GM19467 (cell line): ENCODE results near the gene SLC38A10.

ENCODE experiments used
- ATAC-seq: cut with Tn5 transposase; IDR thresholded peaks from one replicate; pipeline ENCODE4 v1.9.1; 2021; ENCODE audit warnings: mild to moderate bottlenecking, moderate library complexity; ENCODE audit not compliant: unreplicated experiment

SLC38A10 gene

DNA sequence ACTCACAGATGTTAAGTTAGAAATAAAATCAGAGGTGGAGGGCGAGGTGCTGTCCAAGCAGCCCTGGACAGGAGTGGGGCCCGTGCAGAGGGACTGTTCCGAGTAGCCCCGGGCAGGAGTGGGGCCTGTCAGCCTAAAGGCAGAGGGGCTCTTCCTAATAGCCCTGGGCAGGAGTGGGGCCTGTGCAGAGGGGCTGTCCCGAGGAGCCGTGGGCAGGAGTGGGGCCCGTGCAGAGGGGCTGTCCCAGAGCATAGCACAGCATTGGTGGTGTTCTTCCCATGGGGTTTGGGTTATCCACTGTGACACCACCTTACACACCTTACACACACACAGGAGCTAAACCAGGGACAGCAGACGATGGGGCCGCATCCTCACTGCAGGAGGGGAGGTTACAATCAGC is 82.7 kb downstream of the SLC38A10 start:
- ATAC-seq: no peak

- ATAC-seq: no peak
These were observed 84.2 kb downstream of the SLC38A10 start for GRCh38 chr17:81210868-81211267.

- no peak for ATAC-seq
These were observed 84.6 kb downstream of the SLC38A10 start for GRCh38 chr17:81210466-81210865.

GRCh38 chr17:81209141-81209540 is 86.0 kb downstream of the SLC38A10 start:
- ATAC-seq: no peak

DNA sequence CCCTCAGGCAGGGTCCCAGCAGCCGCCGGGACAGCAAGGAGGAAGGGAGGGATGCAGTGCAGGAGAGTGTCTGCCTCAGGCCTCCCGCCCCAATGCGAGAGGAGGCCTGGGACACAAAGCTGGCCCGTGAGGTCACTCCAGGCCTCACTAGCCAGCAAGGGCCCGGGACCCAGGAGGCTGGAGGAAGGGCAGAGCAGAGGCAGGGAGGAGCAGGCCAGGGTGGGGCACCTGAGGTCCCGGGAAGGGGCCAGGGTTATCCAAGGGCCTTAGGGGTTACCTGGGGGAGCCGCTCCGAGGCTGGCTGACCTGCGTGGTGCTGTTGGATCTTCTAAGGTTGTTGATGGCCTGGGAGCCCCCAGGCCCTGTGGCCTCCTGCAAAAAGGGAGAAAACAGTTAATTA is 86.5 kb downstream of the SLC38A10 start:
- no peak for ATAC-seq

GRCh38 chr17:81207610-81208581 is 87.2 kb downstream of the SLC38A10 start:
- no peak for ATAC-seq

DNA sequence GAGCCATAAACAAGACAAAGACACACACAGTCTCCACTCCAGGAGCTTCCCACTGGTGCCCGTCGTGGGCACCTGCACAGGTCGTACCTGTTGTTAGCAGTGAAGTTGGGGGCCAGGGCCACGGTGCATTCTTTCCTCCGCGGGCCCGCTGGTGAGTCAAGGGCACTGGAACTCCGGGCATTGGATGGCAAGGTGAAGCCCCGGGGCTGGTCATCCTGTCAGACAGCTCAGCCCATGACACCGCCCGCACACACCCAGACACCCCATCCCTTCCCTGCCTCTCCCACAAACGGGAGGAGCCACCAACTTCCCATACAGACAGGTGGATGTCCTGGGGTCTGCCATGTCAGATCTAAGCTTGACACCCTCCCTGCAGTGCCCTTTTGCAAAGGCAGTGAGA is 88.5 kb downstream of the SLC38A10 start:
- no peak for ATAC-seq

DNA sequence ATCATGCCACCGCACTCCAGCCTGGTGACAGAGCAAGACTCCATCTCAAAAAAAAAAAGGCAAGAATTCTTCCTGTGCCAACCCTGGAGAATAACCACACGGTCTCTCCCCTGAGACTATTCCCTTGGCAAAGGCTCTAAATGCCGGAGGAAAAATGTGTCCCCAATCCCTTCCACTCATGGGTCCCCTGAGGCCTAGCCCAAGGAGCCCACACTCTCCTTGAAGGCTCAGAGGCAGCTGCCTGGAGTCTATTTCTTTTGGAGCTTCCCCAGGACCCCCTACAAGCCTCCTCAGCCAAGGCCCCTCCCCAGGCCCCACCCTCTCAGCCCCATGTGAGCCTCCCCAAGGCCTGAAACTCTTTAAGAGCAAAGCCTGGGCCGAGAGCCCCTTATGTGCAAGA is 88.9 kb downstream of the SLC38A10 start:
- no peak for ATAC-seq

DNA sequence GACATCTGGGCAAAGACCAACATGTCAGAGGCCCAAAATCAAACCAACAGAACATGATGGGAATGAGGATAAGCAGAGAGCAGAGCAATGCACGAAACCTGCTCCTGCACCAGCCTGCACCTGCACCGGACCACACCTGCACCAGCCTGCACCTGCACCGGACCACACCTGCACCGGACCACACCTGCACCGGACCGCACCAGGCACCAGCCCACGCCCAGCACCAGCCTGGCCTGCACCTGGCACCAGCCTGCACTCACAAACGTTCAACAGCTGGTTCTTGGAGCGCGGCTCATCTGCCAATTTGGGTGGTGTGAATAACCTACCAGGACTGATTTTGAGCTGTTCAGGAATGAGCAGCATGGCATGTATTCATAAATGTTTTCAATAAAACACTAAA is 90.5 kb downstream of the SLC38A10 start:
- no peak for ATAC-seq

- ATAC-seq: no peak
These were observed 92.0 kb downstream of the SLC38A10 start for GRCh38 chr17:81203136-81203535.

DNA sequence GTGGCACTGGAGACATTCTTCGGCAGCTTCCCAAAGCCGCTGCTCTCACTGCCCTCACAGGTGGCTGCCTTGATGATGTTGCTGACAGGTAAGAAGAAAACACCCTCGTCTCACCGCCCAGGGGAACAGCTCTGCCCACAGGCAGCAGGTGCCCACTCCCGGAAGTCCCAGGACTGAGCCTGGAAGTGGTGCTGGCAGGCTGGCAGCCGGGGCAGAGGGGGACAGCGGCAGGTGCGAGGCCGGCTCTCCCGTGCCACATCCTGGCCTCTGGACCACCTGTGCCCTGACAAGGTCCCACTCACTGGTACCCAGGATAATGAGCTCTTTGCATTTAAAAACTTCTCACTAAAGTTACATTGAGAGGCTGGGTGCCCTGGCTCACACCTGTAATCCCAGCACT is 92.8 kb downstream of the SLC38A10 start:
- no peak for ATAC-seq

DNA sequence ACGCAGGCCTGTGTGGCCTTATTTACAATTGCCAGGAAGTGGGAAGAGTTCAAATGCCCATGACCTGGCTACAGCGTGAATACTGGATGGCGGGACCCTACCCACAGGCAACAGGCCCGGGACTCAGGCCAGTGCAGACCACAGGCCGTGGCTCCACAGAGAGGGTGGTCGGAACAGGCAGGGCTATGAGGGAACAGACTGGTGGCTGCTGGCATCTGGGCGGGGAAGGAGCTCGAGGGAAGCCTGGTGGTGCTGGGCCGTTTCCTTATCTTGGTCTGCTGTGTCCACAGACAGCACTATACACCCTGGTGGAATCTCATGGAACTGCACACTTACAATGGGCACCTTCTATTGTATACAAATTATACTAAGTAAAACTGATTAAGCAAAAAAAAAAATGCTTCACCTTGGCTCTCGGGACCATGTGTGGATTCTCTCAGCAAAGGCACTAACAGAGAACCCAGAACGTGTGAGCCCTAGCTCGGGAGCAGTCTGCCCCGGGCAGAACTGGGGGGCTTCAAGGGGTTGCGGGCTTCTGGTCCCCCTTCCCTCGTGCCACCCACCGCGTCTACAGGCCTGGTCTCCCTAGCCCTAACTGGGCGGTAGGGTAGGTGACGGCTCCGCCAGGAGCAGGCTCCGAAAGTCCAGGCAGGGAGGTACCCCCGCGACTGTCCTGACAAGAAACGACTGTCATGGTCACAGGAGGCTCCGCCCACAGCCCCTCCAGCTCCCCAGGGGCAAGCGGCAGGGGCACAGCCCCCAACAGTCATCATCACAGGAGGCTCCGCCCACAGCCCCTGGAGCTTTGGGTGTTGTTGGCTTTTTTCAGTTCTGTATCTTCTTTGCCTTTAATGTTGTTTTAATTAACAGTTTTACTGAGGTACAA is 94.2 kb downstream of the SLC38A10 start:
- ATAC-seq: no peak

DNA sequence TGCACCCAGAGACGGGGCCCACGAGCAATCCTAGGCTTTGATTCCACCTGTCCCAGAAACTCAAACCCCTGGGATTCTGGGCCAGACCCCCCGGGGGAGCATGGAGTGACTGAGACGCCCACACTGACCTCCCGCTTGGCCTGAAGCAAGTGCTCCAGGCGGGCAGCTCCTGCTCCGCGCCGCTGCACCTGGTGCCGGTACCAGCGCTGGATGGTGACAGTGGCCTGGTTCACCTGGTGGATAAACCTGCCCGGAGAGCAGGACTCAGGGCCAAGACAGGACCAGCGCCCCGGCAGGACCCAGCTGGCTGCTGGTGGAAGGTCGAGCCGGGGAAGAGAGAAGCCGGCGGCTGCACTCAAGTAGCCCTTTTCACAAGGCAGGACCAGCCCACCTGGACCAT is 94.9 kb downstream of the SLC38A10 start:
- no peak for ATAC-seq

DNA sequence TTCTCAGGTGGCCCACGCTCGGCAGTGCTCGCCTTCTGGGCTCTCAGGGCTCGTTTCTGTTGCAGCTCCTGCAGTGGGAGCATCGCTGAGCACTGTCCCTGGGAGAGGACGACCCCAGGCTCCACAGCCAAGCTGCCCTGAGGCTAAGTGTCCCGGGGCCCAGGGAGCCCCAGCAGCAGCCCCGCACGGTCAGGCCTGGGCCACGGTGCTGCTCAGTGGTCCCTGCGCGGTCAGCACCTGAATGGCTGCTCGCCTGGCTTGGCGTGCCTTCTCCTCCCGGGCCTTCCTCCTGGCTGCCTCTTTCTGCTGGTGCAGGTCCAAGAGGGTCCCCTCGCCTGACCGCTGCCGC is 95.7 kb downstream of the SLC38A10 start:
- ATAC-seq: no peak

GRCh38 chr17:81198826-81199481 is 96.2 kb downstream of the SLC38A10 start:
- ATAC-seq: no peak

- no peak for ATAC-seq
These were observed 97.1 kb downstream of the SLC38A10 start for GRCh38 chr17:81197831-81198490.

GRCh38 chr17:81197409-81197795 is 97.7 kb downstream of the SLC38A10 start:
- ATAC-seq: no peak

GRCh38 chr17:81196505-81197408 is 98.3 kb downstream of the SLC38A10 start:
- no peak for ATAC-seq

DNA sequence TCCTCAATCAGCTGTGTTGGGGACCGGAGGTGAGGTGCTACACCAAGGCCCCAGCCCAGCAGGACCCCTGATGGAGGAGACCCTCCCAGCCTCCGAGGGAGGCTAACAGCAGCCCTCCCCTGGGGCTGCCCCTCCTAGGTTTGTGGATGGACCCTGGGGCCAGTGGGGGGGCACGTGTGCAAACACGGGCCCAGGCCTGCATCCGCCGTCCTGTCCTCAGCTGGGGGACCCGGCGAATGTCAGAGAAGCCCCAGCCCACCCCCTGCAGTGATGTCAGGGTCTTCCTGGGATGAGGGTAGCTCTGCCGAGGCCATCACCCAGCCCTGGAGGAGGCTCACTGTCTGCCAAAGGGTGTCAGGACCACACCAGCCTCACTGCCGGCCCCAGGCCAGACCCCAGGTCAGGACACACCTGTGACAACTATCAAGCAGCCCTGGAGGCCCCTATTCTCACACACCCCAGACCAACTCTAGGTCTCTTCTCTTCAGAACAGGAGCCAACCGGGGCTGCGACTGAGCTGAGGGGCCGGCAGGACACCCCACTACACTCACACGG is 99.1 kb downstream of the SLC38A10 start:
- ATAC-seq: no peak
